Measurements from ENCODE around the gene CPM. TPM values are rescaled to one million over a fixed set of nuclear protein-coding genes. Genes with fewer than 3 reads are reported as not detected.

Gene CPM
- total RNA-seq, 2 experiments from 2014 or later: 3.8 to 13.0 TPM

GRCh38 chr12:68805592-68806120, 127.3 kb downstream of the CPM start:
- TF ChIP-seq, protein P1, sequence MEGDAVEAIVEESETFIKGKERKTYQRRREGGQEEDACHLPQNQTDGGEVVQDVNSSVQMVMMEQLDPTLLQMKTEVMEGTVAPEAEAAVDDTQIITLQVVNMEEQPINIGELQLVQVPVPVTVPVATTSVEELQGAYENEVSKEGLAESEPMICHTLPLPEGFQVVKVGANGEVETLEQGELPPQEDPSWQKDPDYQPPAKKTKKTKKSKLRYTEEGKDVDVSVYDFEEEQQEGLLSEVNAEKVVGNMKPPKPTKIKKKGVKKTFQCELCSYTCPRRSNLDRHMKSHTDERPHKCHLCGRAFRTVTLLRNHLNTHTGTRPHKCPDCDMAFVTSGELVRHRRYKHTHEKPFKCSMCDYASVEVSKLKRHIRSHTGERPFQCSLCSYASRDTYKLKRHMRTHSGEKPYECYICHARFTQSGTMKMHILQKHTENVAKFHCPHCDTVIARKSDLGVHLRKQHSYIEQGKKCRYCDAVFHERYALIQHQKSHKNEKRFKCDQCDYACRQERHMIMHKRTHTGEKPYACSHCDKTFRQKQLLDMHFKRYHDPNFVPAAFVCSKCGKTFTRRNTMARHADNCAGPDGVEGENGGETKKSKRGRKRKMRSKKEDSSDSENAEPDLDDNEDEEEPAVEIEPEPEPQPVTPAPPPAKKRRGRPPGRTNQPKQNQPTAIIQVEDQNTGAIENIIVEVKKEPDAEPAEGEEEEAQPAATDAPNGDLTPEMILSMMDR (conservative IDR thresholded peaks at IDR 0.05; ENCODE audit: low read length): no peak
- no peak for TF ChIP-seq EZH2phosphoT487 (IDR thresholded peaks at IDR 0.05; ENCODE audit: borderline replicate concordance, low read depth, low read length)
- Histone ChIP-seq H3K4me3 (ENCODE audit: low read depth, low read length, poor library complexity, severe bottlenecking) (no peak overlapping the region), H3K4me2 (ENCODE audit: low read length) (peak overlapping the region; percentile 71), H2AFZ (ENCODE audit: low read length) (peak overlapping the region; percentile 76; the same call in 1 of the 2 replicates), H3K4me1 (ENCODE audit: insufficient read depth, low read length, poor library complexity, severe bottlenecking) (peaks cover 62% of the 10 kb centered on the region), H3K27ac (ENCODE audit: low read depth, low read length, poor library complexity, severe bottlenecking) (peak overlapping the region; percentile 100), H3K36me3 (ENCODE audit: insufficient read depth, low read length) (peaks cover 24% of the 10 kb centered on the region), H3K9me2 (ENCODE audit: insufficient read depth, low read length) (no peaks in the 10 kb centered on the region), H4K20me1 (ENCODE audit: insufficient read depth, low read length) (peaks cover 6% of the 10 kb centered on the region; the same call in 1 of the 2 replicates), H3K9me3 (ENCODE audit: low read length) (no peaks in the 10 kb centered on the region; the same call in 1 of the 2 replicates), H3K79me2 (ENCODE audit: insufficient read depth, low read depth, low read length) (peaks cover 27% of the 10 kb centered on the region)
- POLR2A ChIA-PET: interaction anchor here (0.6 to 1.0 kb wide), 3 partner anchors 13 to 77 kb away, joined by 3 read pairs; no protein-coding TSS in a partner anchor
- CTCF ChIA-PET (ENCODE audit: unreplicated experiment): no interaction called here
- intact Hi-C loops (cut with micrococcal nuclease; ENCODE audit: unreplicated experiment): loop anchor here (5.0 kb wide), 1 partner anchor 118 kb away; the partner anchor contains the start of gene NUP107
- BruUV-seq (replicated peaks): no TSS peak
- DNase-seq (ENCODE audit: low spot score): no peak

GRCh38 chr12:68804657-68805591, 128.0 kb downstream of the CPM start:
- Histone ChIP-seq H3K4me3 (ENCODE audit: low read depth, low read length, poor library complexity, severe bottlenecking) (no peak overlapping the region), H3K36me3 (ENCODE audit: insufficient read depth, low read length) (peaks cover 17% of the 10 kb centered on the region), H3K4me2 (ENCODE audit: low read length) (peak overlapping the region; percentile 71), H2AFZ (ENCODE audit: low read length) (peak overlapping the region; percentile 76), H3K27ac (ENCODE audit: low read depth, low read length, poor library complexity, severe bottlenecking) (peak overlapping the region; percentile 100), H3K9me2 (ENCODE audit: insufficient read depth, low read length) (no peaks in the 10 kb centered on the region), H3K9me3 (ENCODE audit: low read length) (no peaks in the 10 kb centered on the region; the same call in 1 of the 2 replicates), H4K20me1 (ENCODE audit: insufficient read depth, low read length) (peaks cover 6% of the 10 kb centered on the region; the same call in 1 of the 2 replicates), H3K4me1 (ENCODE audit: insufficient read depth, low read length, poor library complexity, severe bottlenecking) (peaks cover 59% of the 10 kb centered on the region), H3K79me2 (ENCODE audit: insufficient read depth, low read depth, low read length) (peaks cover 19% of the 10 kb centered on the region)
- BruUV-seq (replicated peaks): no TSS peak
- intact Hi-C loops (cut with micrococcal nuclease; ENCODE audit: unreplicated experiment): loop anchor here (5.0 kb wide), 1 partner anchor 118 kb away; the partner anchor contains the start of gene NUP107
- CTCF ChIA-PET (ENCODE audit: unreplicated experiment): no interaction called here
- TF ChIP-seq, protein P1 (conservative IDR thresholded peaks at IDR 0.05; ENCODE audit: low read length): no peak
- TF ChIP-seq EZH2phosphoT487 (IDR thresholded peaks at IDR 0.05; ENCODE audit: borderline replicate concordance, low read depth, low read length): no peak
- DNase-seq (ENCODE audit: low spot score): no peak
- POLR2A ChIA-PET: interaction anchor here (0.6 to 1.0 kb wide), 5 partner anchors 11 to 581 kb away, joined by 3 to 7 read pairs (median 3); no protein-coding TSS in a partner anchor
